Endodermal cell (in vitro differentiated cells): Measurements from ENCODE around the gene PPP1R14D. TPM values are rescaled to one million over a fixed set of nuclear protein-coding genes. Genes with fewer than 3 reads are reported as not detected.

Experiments used
- DNase-seq: peaks from one replicate; pipeline ENCODE4 v3.0.0-alpha.2; 2017
- H3K27ac ChIP-seq: 2 replicates; pipeline ENCODE4 v1.5.1; 2013; ENCODE audit warnings: mild to moderate bottlenecking, low read depth, low read length, moderate library complexity
- H3K27me3 ChIP-seq: 2 replicates; pipeline ENCODE4 v1.6.1; 2013; ENCODE audit warnings: mild to moderate bottlenecking, low read length, moderate library complexity; ENCODE audit not compliant: insufficient read depth, control insufficient read depth, poor library complexity, severe bottlenecking
- H3K36me3 ChIP-seq: 2 replicates; pipeline ENCODE4 v1.7.0; 2013; ENCODE audit warnings: mild to moderate bottlenecking, low read length, moderate library complexity; ENCODE audit not compliant: control insufficient read depth, insufficient read depth
- H3K4me1 ChIP-seq: one replicate; pipeline ENCODE4 v1.7.0; 2013; ENCODE audit warnings: low read length; ENCODE audit not compliant: control insufficient read depth, insufficient read depth
- H3K4me3 ChIP-seq: 2 replicates; pipeline ENCODE4 v1.5.1; 2013; ENCODE audit warnings: mild to moderate bottlenecking, low read length, moderate library complexity
- H3K9ac ChIP-seq: 2 replicates; pipeline ENCODE4 v1.6.1; 2013; ENCODE audit warnings: mild to moderate bottlenecking, low read length, moderate library complexity; ENCODE audit not compliant: poor library complexity, severe bottlenecking; ENCODE audit errors: extremely low read depth
- H3K9me3 ChIP-seq: 2 replicates; pipeline ENCODE4 v1.6.1; 2013; ENCODE audit warnings: mild to moderate bottlenecking, low read length, moderate library complexity; ENCODE audit not compliant: control insufficient read depth
- H3K27ac Mint-ChIP-seq: 2 replicates; pipeline ENCODE4 v1.8.0; 2020; ENCODE audit warnings: mixed read lengths
- H3K27me3 Mint-ChIP-seq: 2 replicates; pipeline ENCODE4 v1.8.0; 2021; ENCODE audit warnings: mild to moderate bottlenecking, mixed read lengths; ENCODE audit not compliant: insufficient read depth
- H3K36me3 Mint-ChIP-seq: 2 replicates; pipeline ENCODE4 v1.8.0; 2020; ENCODE audit warnings: low read depth, mixed read lengths
- H3K4me1 Mint-ChIP-seq: 2 replicates; pipeline ENCODE4 v1.8.0; 2020; ENCODE audit warnings: mixed read lengths
- H3K4me3 Mint-ChIP-seq: 2 replicates; pipeline ENCODE4 v1.8.0; 2020; ENCODE audit warnings: mild to moderate bottlenecking, moderate library complexity, mixed read lengths
- H3K9me3 Mint-ChIP-seq: 2 replicates; pipeline ENCODE4 v1.8.0; 2020; ENCODE audit warnings: mild to moderate bottlenecking, mixed read lengths
- CTCF ChIP-seq: fragments of 200-600 bp; sonication (generic); conservative IDR thresholded peaks from 2 replicates; pipeline ENCODE4 v1.5.0; 2021; ENCODE audit warnings: antibody characterized with exemption, mild to moderate bottlenecking
- WGBS, 2 experiments: methylation state at CpG; one replicate each; pipeline versions ENCODE4 v1.1.5 to v1.1.7; 2013; ENCODE audit warnings: missing lambda C conversion rate in 2 of 2, mixed read lengths in 1 of 2; ENCODE audit not compliant: insufficient coverage in 1 of 2, insufficient read length in 1 of 2; 5-methylcytosine and 5-hydroxymethylcytosine counted together
- long read RNA-seq, 4 experiments: library from polyadenylated mRNA in 2 of 4; library from RNA in 1 of 4; library from capped mRNA in 1 of 4; stranded (forward) in 3 of 4; unstranded in 1 of 4; transcript quantifications; one replicate each; pipeline ENCODE4 v2.0.0, GENCODE V29; 2020 to 2021; ENCODE audit warnings: inconsistent platforms in 1 of 4
- polyA plus RNA-seq, 2 experiments: library from polyadenylated mRNA; stranded (reverse); fragments of 50-300 nt; gene quantifications; one replicate each; pipeline ENCODE4 v1.2.3, GENCODE V29; 2013
- total RNA-seq, 2 donors: library from RNA; stranded (reverse); fragmentation: NEBNext Ultra II Directional in 1 of 2; extraction: Animal tissue kit (Norgen Biotek cat#: 25700) in 1 of 2; gene quantifications; 2 replicates in 1 of 2; 3 replicates in 1 of 2; pipeline ENCODE4 v1.2.1, GENCODE V29; 2021

The PPP1R14D gene
- total RNA-seq: not detected
- polyA plus RNA-seq (2013, experiment 1 of 2): not detected
- not detected for polyA plus RNA-seq (2013, experiment 2 of 2)
- long read RNA-seq, experiment 1: 0 reads
- long read RNA-seq, experiment 2: 0 reads
- long read RNA-seq, experiment 3: 0 reads
- long read RNA-seq, experiment 4: 0 reads

GRCh38 chr15:40828447-40829036 is at the start of gene PPP1R14D:
Gene PPP1R14D (minus strand): TSS chr15:40828708. CDS start chr15:40828641, 67 bp downstream.
- Histone ChIP-seq H3K9me3 (no peaks in the 10 kb centered on the region), H3K4me1 (peaks cover 3% of the 10 kb centered on the region), H3K9ac (no peak within 1 kb of the TSS), H3K27ac (no peak within 1 kb of the TSS), H3K27me3 (no peaks in the 10 kb centered on the region), H3K36me3 (no peaks in the 10 kb centered on the region), H3K4me3 (no peak within 1 kb of the TSS)
- H3K4me1 Mint-ChIP-seq: peaks cover 5% of the 10 kb centered on the region
- WGBS, 2 experiments: 95 to 98% methylated on average over 6 of the region's 6 CpGs
- no peak for DNase-seq
- no peak within 1 kb of the TSS for H3K4me3 Mint-ChIP-seq
- H3K36me3 Mint-ChIP-seq: peaks cover 4% of the 10 kb centered on the region
- no peaks in the 10 kb centered on the region for H3K9me3 Mint-ChIP-seq
- H3K27me3 Mint-ChIP-seq: no peaks in the 10 kb centered on the region
- no peak for TF ChIP-seq CTCF
- no peak within 1 kb of the TSS for H3K27ac Mint-ChIP-seq

DNA sequence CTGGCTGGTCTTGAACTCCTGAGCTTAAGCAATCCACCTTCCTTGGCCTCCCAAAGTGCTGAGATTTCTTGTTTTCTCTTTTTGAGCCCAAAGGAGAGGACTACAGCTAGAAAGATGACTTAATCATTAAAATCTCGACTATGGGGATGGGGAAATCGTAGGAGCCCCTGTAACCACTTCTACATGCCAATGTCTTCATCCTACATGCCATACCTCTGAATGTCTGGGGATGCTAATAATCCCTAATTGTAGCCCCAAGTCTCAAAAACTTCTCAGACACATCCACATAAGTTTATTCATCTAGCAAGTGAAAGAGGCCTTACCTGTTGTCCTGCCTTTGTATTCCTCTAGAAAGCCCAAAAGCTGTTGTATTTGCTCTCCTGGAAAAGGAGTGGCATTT is 49.2 kb upstream of the PPP1R14D start:
- Mint-ChIP-seq H3K4me1 (peaks cover 7% of the 10 kb centered on the region), H3K27ac (no peak overlapping the region), H3K27me3 (peaks cover 3% of the 10 kb centered on the region), H3K4me3 (no peak overlapping the region), H3K9me3 (peaks cover 4% of the 10 kb centered on the region), H3K36me3 (no peaks in the 10 kb centered on the region)
- Histone ChIP-seq H3K4me3 (no peak overlapping the region), H3K9ac (no peak overlapping the region), H3K27me3 (peaks cover 6% of the 10 kb centered on the region), H3K9me3 (peaks cover 4% of the 10 kb centered on the region), H3K4me1 (no peaks in the 10 kb centered on the region), H3K36me3 (no peaks in the 10 kb centered on the region), H3K27ac (no peak overlapping the region)
- DNase-seq: no peak
- no peak for TF ChIP-seq CTCF
- WGBS, 2 experiments: 92% methylated on average over 2 of the region's 2 CpGs; no CpG with 5 or more reads in 1 of the 2 experiments

- peaks cover 20% of the 10 kb centered on the region for H3K4me1 Mint-ChIP-seq
- no peak for DNase-seq
- no peaks in the 10 kb centered on the region for H3K36me3 Mint-ChIP-seq
- H3K36me3 ChIP-seq: no peaks in the 10 kb centered on the region
- H3K4me3 Mint-ChIP-seq: no peak overlapping the region
- H3K9ac ChIP-seq: no peak overlapping the region
- H3K27me3 ChIP-seq: peaks cover 6% of the 10 kb centered on the region
- H3K4me1 ChIP-seq: no peaks in the 10 kb centered on the region
- no peak overlapping the region for H3K27ac ChIP-seq
- no peaks in the 10 kb centered on the region for H3K9me3 Mint-ChIP-seq
- H3K4me3 ChIP-seq: no peak overlapping the region
- no peak for TF ChIP-seq CTCF
- 89 to 93% methylated on average over 6 of the region's 6 CpGs for WGBS, 2 experiments
- peaks cover 3% of the 10 kb centered on the region for H3K27me3 Mint-ChIP-seq
- H3K9me3 ChIP-seq: no peaks in the 10 kb centered on the region
- no peak overlapping the region for H3K27ac Mint-ChIP-seq
Observed at GRCh38 chr15:40875991-40876730, 47.7 kb upstream of the PPP1R14D start.
